Measurements from ENCODE around the gene DPP6. TPM values are rescaled to one million over a fixed set of nuclear protein-coding genes. Genes with fewer than 3 reads are reported as not detected.

The DPP6 gene
- total RNA-seq, 1 experiment from 2014 or later: not detected

- TF ChIP-seq ZNF281 (CRISPR knock-in tag; IDR thresholded peaks at IDR 0.05) (no peak), ETV6 (CRISPR knock-in tag; IDR thresholded peaks at IDR 0.05) (no peak), ATF2 (CRISPR knock-in tag; IDR thresholded peaks at IDR 0.05; ENCODE audit: borderline replicate concordance, low read depth) (no peak), ZMAT4 (CRISPR knock-in tag; IDR thresholded peaks at IDR 0.05) (no peak)
These were observed 739.4 kb downstream of the DPP6 start (continued) for GRCh38 chr7:154791611-154792010.

- no peak for TF ChIP-seq USF2 (CRISPR knock-in tag; IDR thresholded peaks at IDR 0.05)
- TF ChIP-seq ELF4 (CRISPR knock-in tag; IDR thresholded peaks at IDR 0.05; ENCODE audit: low read depth): no peak
- TF ChIP-seq ETV6 (CRISPR knock-in tag; IDR thresholded peaks at IDR 0.05): no peak
- TF ChIP-seq KAT7 (CRISPR knock-in tag; IDR thresholded peaks at IDR 0.05; ENCODE audit: borderline replicate concordance): no peak
- TF ChIP-seq CDX4 (CRISPR knock-in tag; IDR thresholded peaks at IDR 0.05; ENCODE audit: borderline replicate concordance): no peak
- TF ChIP-seq NFYB (CRISPR knock-in tag; conservative IDR thresholded peaks at IDR 0.05; ENCODE audit: low read depth): no peak
- TF ChIP-seq AR (CRISPR knock-in tag; IDR thresholded peaks at IDR 0.05): no peak
- no peak for TF ChIP-seq ZNF512 (CRISPR knock-in tag; IDR thresholded peaks at IDR 0.05; ENCODE audit: borderline replicate concordance)
- TF ChIP-seq JAZF1 (CRISPR knock-in tag; IDR thresholded peaks at IDR 0.05): no peak
- no peak for DNase-seq (ENCODE audit: low spot score)
- no peak overlapping the region for H3K27ac Mint-ChIP-seq
- no peak overlapping the region for H3K4me3 Mint-ChIP-seq
- peaks cover 76% of the 10 kb centered on the region for H3K9me3 Mint-ChIP-seq
- H3K27me3 Mint-ChIP-seq (ENCODE audit: low read depth): peaks cover 15% of the 10 kb centered on the region
- no peak for ATAC-seq
- CTCF ChIA-PET: no interaction called here
- no peaks in the 10 kb centered on the region for H3K4me1 Mint-ChIP-seq
- H3K36me3 Mint-ChIP-seq: peaks cover 60% of the 10 kb centered on the region
- POLR2A ChIA-PET: no interaction called here
These were observed 740.3 kb downstream of the DPP6 start for GRCh38 chr7:154792436-154793055.
